GM12878 (cell line): ENCODE measurements around the gene COPZ1. TPM values are rescaled to one million over a fixed set of nuclear protein-coding genes. Genes with fewer than 3 reads are reported as not detected.

Source experiments
- ATAC-seq: fragments of 200-7000 bp; cut with Tn5 transposase; 3 replicates; pipeline ENCODE4 v1.9.1; 2020; ENCODE audit warnings: mild to moderate bottlenecking, moderate library complexity
- BruUV-seq: library from RNA; stranded (reverse); fragments of 400-500 nt; replicated peaks from 2 replicates; lab custom pipeline; 2021; lab: Mats Ljungman, UMichigan
- CTCF ChIA-PET: fragments of 300-600 bp; sonication (Branson Sonifier 250); formaldehyde crosslinking; extraction: SDS; loops from one replicate; lab custom pipeline; 2021; ENCODE audit warnings: inconsistent platforms; lab: Yijun Ruan, JAX
- POLR2A ChIA-PET: fragments of 350-600 bp; formaldehyde crosslinking; extraction: SDS; loops from one replicate; lab custom pipeline; 2021; ENCODE audit warnings: inconsistent platforms; lab: Charles Lee
- RAD21 ChIA-PET: fragments of 300-600 bp; sonication (Branson Sonifier 250); formaldehyde crosslinking; loops from one replicate; lab custom pipeline; 2023; ENCODE audit warnings: antibody characterized with exemption; ENCODE audit not compliant: unreplicated experiment; lab: Charles Lee
- SMC1A ChIA-PET: fragments of 300-600 bp; sonication (Branson Sonifier 250); formaldehyde crosslinking; loops from one replicate; lab custom pipeline; 2023; ENCODE audit not compliant: unreplicated experiment, uncharacterized antibody; lab: Charles Lee
- DNase-seq: peaks from one replicate; pipeline ENCODE4 v3.0.0-alpha.2; 2011; ENCODE audit warnings: low read depth, low spot score
- FAIRE-seq: peaks from 3 replicates; lab custom pipeline; 2011; peaks lifted over from hg19 to GRCh38; lab: Jason Lieb, UNC
- H2AFZ ChIP-seq: 2 replicates; pipeline ENCODE4 v1.6.0; 2011; ENCODE audit warnings: low read depth, low read length, control low read depth; ENCODE audit not compliant: control insufficient read depth
- H3K27ac ChIP-seq: 2 replicates; pipeline ENCODE4 v1.5.1; 2011; ENCODE audit warnings: control low read depth; ENCODE audit not compliant: control insufficient read depth, insufficient read depth
- H3K27me3 ChIP-seq, 2 experiments: replicated peaks in 1 of 2; 2 replicates each; pipeline versions ENCODE4 v1.6.0 to v1.6.1; 2011; ENCODE audit warnings: low read length in 1 of 2; ENCODE audit not compliant: control insufficient read depth in 2 of 2, insufficient read depth in 2 of 2
- H3K36me3 ChIP-seq, 2 experiments: 2 replicates each; pipeline ENCODE4 v1.5.1; 2011; ENCODE audit warnings: low read length in 1 of 2; ENCODE audit not compliant: control insufficient read depth in 2 of 2, insufficient read depth in 2 of 2
- H3K4me1 ChIP-seq: 2 replicates; pipeline ENCODE4 v1.6.1; 2011; ENCODE audit warnings: mild to moderate bottlenecking, low read length, moderate library complexity, mixed read lengths; ENCODE audit not compliant: control insufficient read depth, insufficient read depth
- H3K4me2 ChIP-seq: 2 replicates; pipeline ENCODE4 v1.6.0; 2011; ENCODE audit warnings: control low read depth; ENCODE audit not compliant: control insufficient read depth, insufficient read depth
- H3K4me3 ChIP-seq: fragments of 200-600 bp; sonication (generic); 2 replicates; pipeline ENCODE4 v1.5.1; 2016
- H3K79me2 ChIP-seq: 2 replicates; pipeline ENCODE4 v1.6.0; 2011; ENCODE audit warnings: low read length; ENCODE audit not compliant: control insufficient read depth, insufficient read depth
- H3K9ac ChIP-seq: 2 replicates; pipeline ENCODE4 v1.8.0; 2011; ENCODE audit warnings: low read length, control low read depth, mixed read lengths; ENCODE audit not compliant: control insufficient read depth, insufficient read depth
- H3K9me3 ChIP-seq: replicated peaks from 3 replicates; pipeline ENCODE4 v1.5.1; 2011; ENCODE audit warnings: mild to moderate bottlenecking, low read length; ENCODE audit not compliant: control insufficient read depth, insufficient read depth
- H4K20me1 ChIP-seq: 2 replicates; pipeline ENCODE4 v1.6.0; 2011; ENCODE audit not compliant: control insufficient read depth, insufficient read depth
- BHLHE40 ChIP-seq, 2 experiments: fragments of 450-650 bp in 1 of 2; IDR thresholded peaks; 2 replicates each; pipeline ENCODE4 v1.6.1; 2011 to 2017; ENCODE audit warnings: low read depth in 2 of 2, borderline replicate concordance in 1 of 2, improper control_type of control experiment in 1 of 2, low read length in 1 of 2, mild to moderate bottlenecking in 1 of 2
- CEBPB ChIP-seq, 2 experiments: fragments of 150-350 bp in 1 of 2; IDR thresholded peaks; 2 replicates each; pipeline ENCODE4 v1.6.1; 2012 to 2014; ENCODE audit warnings: low read depth in 2 of 2, low read length in 2 of 2, borderline replicate concordance in 1 of 2, inconsistent platforms in 1 of 2
- ELK1 ChIP-seq: IDR thresholded peaks from 2 replicates; pipeline ENCODE4 v1.6.1; 2012; ENCODE audit warnings: low read depth, low read length, improper control_type of control experiment
- HDAC6 ChIP-seq: fragments of 200-600 bp; sonication (generic); IDR thresholded peaks from one replicate; pipeline ENCODE4 v1.8.0; 2017; ENCODE audit warnings: antibody characterized with exemption; ENCODE audit not compliant: unreplicated experiment
- KAT2A ChIP-seq: conservative IDR thresholded peaks from 2 replicates; pipeline ENCODE4 v1.6.1; 2011; ENCODE audit warnings: low read depth, low read length; ENCODE audit not compliant: control insufficient read depth
- KLF5 ChIP-seq: fragments of 450-650 bp; IDR thresholded peaks from 2 replicates; pipeline ENCODE4 v1.6.1; 2014; ENCODE audit warnings: mild to moderate bottlenecking; ENCODE audit not compliant: partially characterized antibody
- NKRF ChIP-seq: fragments of 450-650 bp; conservative IDR thresholded peaks from 2 replicates; pipeline ENCODE4 v1.6.1; 2017; ENCODE audit warnings: mild to moderate bottlenecking, moderate library complexity
- NR2F1 ChIP-seq: fragments of 450-650 bp; conservative IDR thresholded peaks from 2 replicates; pipeline ENCODE4 v1.6.1; 2017; ENCODE audit warnings: mild to moderate bottlenecking
- POLR2A ChIP-seq: IDR thresholded peaks from 2 replicates; pipeline ENCODE4 v1.6.1; 2011; ENCODE audit warnings: low read depth, mild to moderate bottlenecking, low read length
- SIX5 ChIP-seq: IDR thresholded peaks from 2 replicates; pipeline ENCODE4 v1.6.1; 2011; ENCODE audit warnings: mild to moderate bottlenecking, low read depth, low read length, moderate library complexity; ENCODE audit not compliant: severe bottlenecking
- SMAD5 ChIP-seq: IDR thresholded peaks from 2 replicates; pipeline ENCODE4 v1.6.1; 2016; ENCODE audit warnings: antibody characterized with exemption, low read depth
- SMC3 ChIP-seq: IDR thresholded peaks from 2 replicates; pipeline ENCODE4 v1.6.1; 2011; ENCODE audit warnings: low read length, improper control_type of control experiment, borderline replicate concordance
- SP1 ChIP-seq: IDR thresholded peaks from one replicate; pipeline ENCODE4 v1.6.1; 2011; ENCODE audit warnings: low read depth, low read length
- SUPT20H ChIP-seq: IDR thresholded peaks from 2 replicates; pipeline ENCODE4 v1.6.1; 2011; ENCODE audit warnings: low read depth, mild to moderate bottlenecking, low read length, moderate library complexity, borderline replicate concordance; ENCODE audit not compliant: control insufficient read depth
- ZBTB4 ChIP-seq: fragments of 450-650 bp; formaldehyde crosslinking; IDR thresholded peaks from 2 replicates; pipeline ENCODE4 v1.4.0; 2022; ENCODE audit warnings: mild to moderate bottlenecking, moderate library complexity
- WGBS: methylation state at CpG from one replicate; pipeline ENCODE4 v1.1.6; 2016; ENCODE audit warnings: low lambda C conversion rate; ENCODE audit not compliant: insufficient replicate concordance, insufficient coverage; ENCODE audit errors: missing lambda C conversion rate; 5-methylcytosine and 5-hydroxymethylcytosine counted together
- in situ Hi-C: fragments of 300-500 bp; cut with MboI; formaldehyde crosslinking; loops from 9 replicates; pipeline ENCODE4 v1.14.3; 2018; ENCODE audit warnings: mixed read lengths
- intact Hi-C: fragments of 100-400 bp; cut with micrococcal nuclease; formaldehyde crosslinking; loops from one replicate; pipeline ENCODE4 v1.14.2; 2022; ENCODE audit not compliant: unreplicated experiment
- polyA plus RNA-seq, 11 experiments: library from polyadenylated mRNA; depleted of rRNA in 4 of 11; unstranded in 6 of 11; stranded (reverse) in 5 of 11; fragments of >200 nt; fragmentation: Nextera tagmentation in 4 of 11; fragmentation: Illumina TruSeq in 1 of 11; extraction: Ambion mirVana in 4 of 11; extraction: Trizol in 1 of 11; gene quantifications; 1 replicate in 1 of 11; 2 replicates in 10 of 11; pipeline versions ENCODE4 v1.2.1 to v1.2.3, GENCODE V29; 2011 to 2016; ENCODE audit warnings: inconsistent platforms in 2 of 11, missing spikeins in 2 of 11, low read depth in 1 of 11
- total RNA-seq, 4 experiments: library from RNA; depleted of rRNA in 3 of 4; stranded (reverse); fragments of >200 nt in 3 of 4; fragmentation: Illumina TruSeq in 1 of 4; extraction: Trizol in 1 of 4; gene quantifications; 2 replicates each; pipeline versions ENCODE4 v1.2.1 to v1.2.3, GENCODE V29; 2013 to 2021

The COPZ1 gene
- total and polyA plus RNA-seq, 10 of the 15 experiments (the other 5 are each of a cell fraction or from before 2014, with no cell fraction given), result 112 to 378 (median 184) TPM

- TF ChIP-seq ELK1, result no peak
- TF ChIP-seq KLF5, result no peak
- no peak for TF ChIP-seq NR2F1
- TF ChIP-seq ZBTB4 (CRISPR knock-in tag), result no peak
- TF ChIP-seq SMC3, result no peak
These were observed 4.8 kb downstream of the COPZ1 start (continued) for GRCh38 chr12:54329759-54330158.

GRCh38 chr12:54330442-54330841, 5.5 kb downstream of the COPZ1 start:
- ATAC-seq (no peak), FAIRE-seq (no peak), DNase-seq (no peak)
- WGBS, result 98% methylated on average over 3 of the region's 3 CpGs
- H3K27ac ChIP-seq, result no peak overlapping the region
- ChIA-PET SMC1A (no interaction called here), RAD21 (no interaction called here), CTCF (interaction anchor here (0.7 to 1.1 kb wide), 2 partner anchors 28 to 108 kb away, joined by 3 read pairs; no protein-coding TSS in a partner anchor), POLR2A (interaction anchor here (0.5 kb wide), 1 partner anchor 79 kb away, joined by 3 read pairs; no protein-coding TSS in a partner anchor)
- H3K27me3 ChIP-seq, result no peaks in the 10 kb centered on the region
- intact Hi-C loops (no loop called here), in situ Hi-C loops (no loop called here)
- no peaks in the 10 kb centered on the region for H4K20me1 ChIP-seq
- no TSS peak for BruUV-seq
- H3K36me3 ChIP-seq, result peaks cover 0 to 5% of the 10 kb centered on the region in 2 experiments; a peak in 1 of 4 replicates
- H2AFZ ChIP-seq, result no peak overlapping the region
- H3K4me1 ChIP-seq, result no peaks in the 10 kb centered on the region
- no peak overlapping the region for H3K4me2 ChIP-seq
- no peaks in the 10 kb centered on the region for H3K9me3 ChIP-seq
- H3K4me3 ChIP-seq, result no peak overlapping the region
- no peak for TF ChIP-seq SIX5
- no peak for TF ChIP-seq NKRF
- TF ChIP-seq SP1, result no peak
- TF ChIP-seq CEBPB (IDR thresholded peaks at IDR 0.05; ENCODE audit: borderline replicate concordance in 1 of 2, low read depth in 2 of 2, low read length in 2 of 2), result no peak
- no peak for TF ChIP-seq NR2F1
- no peak for TF ChIP-seq HDAC6
- TF ChIP-seq KAT2A, result no peak
- TF ChIP-seq BHLHE40 (IDR thresholded peaks at IDR 0.05; ENCODE audit: borderline replicate concordance in 1 of 2, low read depth in 2 of 2, low read length in 1 of 2), result no peak
- TF ChIP-seq POLR2A, result no peak
- no peak for TF ChIP-seq SUPT20H
- TF ChIP-seq SMAD5, result no peak
- TF ChIP-seq, all 136 proteins: peak for 0
- H3K79me2 ChIP-seq, result peaks cover 19% of the 10 kb centered on the region
- H3K9ac ChIP-seq, result no peak overlapping the region
